Natural killer cell treated with Interleukin-12 subunit alpha and Interleukin-12 subunit beta and Interleukin-15 and Interleukin-18, amount 100 ng/mL, for 72 hours (primary cell): ENCODE measurements around the gene JADE1. TPM values are rescaled to one million over a fixed set of nuclear protein-coding genes. Genes with fewer than 3 reads are reported as not detected.

Experiments
- ATAC-seq, 2 donors: fragments of 150-1000 bp; cut with Tn5 transposase in 1 of 2; sonication (Bioruptor Pico), chemical (Tn5 transposase) in 1 of 2; 2 replicates each; pipeline ENCODE4 v1.10.0; 2021
- DNase-seq: peaks from one replicate; pipeline ENCODE4 v3.0.0; 2022; ENCODE audit warnings: low spot score
- H3K27ac Mint-ChIP-seq, 2 donors: 1 replicate in 1 of 2; 2 replicates in 1 of 2; pipeline ENCODE4 v1.8.0; 2022; ENCODE audit warnings: mixed read lengths in 2 of 2, mild to moderate bottlenecking in 1 of 2, moderate library complexity in 1 of 2
- H3K27me3 Mint-ChIP-seq, 2 donors: 1 replicate in 1 of 2; 2 replicates in 1 of 2; pipeline ENCODE4 v1.8.0; 2022; ENCODE audit warnings: mixed read lengths in 2 of 2
- H3K36me3 Mint-ChIP-seq: one replicate; pipeline ENCODE4 v1.8.0; 2022; ENCODE audit warnings: mixed read lengths
- H3K4me1 Mint-ChIP-seq, 2 donors: 1 replicate in 1 of 2; 2 replicates in 1 of 2; pipeline ENCODE4 v1.8.0; 2022; ENCODE audit warnings: low read depth in 2 of 2, mixed read lengths in 2 of 2, mild to moderate bottlenecking in 1 of 2
- H3K4me3 Mint-ChIP-seq: one replicate; pipeline ENCODE4 v1.8.0; 2022; ENCODE audit warnings: mixed read lengths
- H3K9me3 Mint-ChIP-seq: 2 replicates; pipeline ENCODE4 v1.8.0; 2022; ENCODE audit warnings: mixed read lengths
- total RNA-seq, 2 donors: library from RNA; stranded (reverse); gene quantifications; one replicate each; pipeline ENCODE4 v1.2.3, GENCODE V29; 2022

Gene JADE1
- total RNA-seq, 2 donors from 2014 or later: 21.7 to 33.6 TPM

GRCh38 chr4:128793859-128794672 lies 15.4 kb upstream of the JADE1 start:
- Mint-ChIP-seq H3K4me1 (no peaks in the 10 kb centered on the region), H3K36me3 (no peaks in the 10 kb centered on the region), H3K9me3 (no peaks in the 10 kb centered on the region), H3K27ac (no peak overlapping the region), H3K4me3 (no peak overlapping the region), H3K27me3 (no peaks in the 10 kb centered on the region)
- ATAC-seq: no peak
- DNase-seq: no peak

- ATAC-seq: no peak
- Mint-ChIP-seq H3K27me3 (no peaks in the 10 kb centered on the region), H3K4me1 (no peaks in the 10 kb centered on the region), H3K36me3 (no peaks in the 10 kb centered on the region), H3K9me3 (no peaks in the 10 kb centered on the region), H3K4me3 (no peak overlapping the region), H3K27ac (no peak overlapping the region)
- DNase-seq: no peak
Measured at GRCh38 chr4:128796934-128797333, 12.6 kb upstream of the JADE1 start.

- DNase-seq (no peak), ATAC-seq (no peak)
- H3K27me3 Mint-ChIP-seq: no peaks in the 10 kb centered on the region
- H3K4me3 Mint-ChIP-seq: no peak overlapping the region
- H3K9me3 Mint-ChIP-seq: no peaks in the 10 kb centered on the region
- H3K4me1 Mint-ChIP-seq: peaks cover 0 to 7% of the 10 kb centered on the region in 2 donors
- H3K36me3 Mint-ChIP-seq: no peaks in the 10 kb centered on the region
- no peak overlapping the region for H3K27ac Mint-ChIP-seq
Measured at GRCh38 chr4:128800284-128800683, 9.2 kb upstream of the JADE1 start.

GRCh38 chr4:128800701-128801284 lies 8.7 kb upstream of the JADE1 start:
- Mint-ChIP-seq H3K4me3 (no peak overlapping the region), H3K27me3 (no peaks in the 10 kb centered on the region), H3K9me3 (no peaks in the 10 kb centered on the region), H3K27ac (no peak overlapping the region), H3K36me3 (no peaks in the 10 kb centered on the region), H3K4me1 (peaks cover 0 to 7% of the 10 kb centered on the region in 2 donors)
- DNase-seq (no peak), ATAC-seq (no peak)

GRCh38 chr4:128802680-128803628 lies 6.5 kb upstream of the JADE1 start:
- Mint-ChIP-seq H3K4me3 (no peak overlapping the region), H3K27ac (no peak overlapping the region), H3K27me3 (no peaks in the 10 kb centered on the region), H3K36me3 (no peaks in the 10 kb centered on the region), H3K4me1 (peaks cover 0 to 7% of the 10 kb centered on the region in 2 donors), H3K9me3 (no peaks in the 10 kb centered on the region)
- peak; percentile 28 to 48 for ATAC-seq
- DNase-seq: no peak

- no peak overlapping the region for H3K4me3 Mint-ChIP-seq
- no peak overlapping the region for H3K27ac Mint-ChIP-seq
- H3K4me1 Mint-ChIP-seq: peaks cover 0 to 7% of the 10 kb centered on the region in 2 donors
- ATAC-seq (peak in 1 of 2 donors; percentile 40), DNase-seq (no peak)
- no peaks in the 10 kb centered on the region for H3K9me3 Mint-ChIP-seq
- H3K36me3 Mint-ChIP-seq: no peaks in the 10 kb centered on the region
- H3K27me3 Mint-ChIP-seq: no peaks in the 10 kb centered on the region
Measured at GRCh38 chr4:128803783-128804182, 5.7 kb upstream of the JADE1 start.

GRCh38 chr4:128810331-128810870 lies 901 bp downstream of the JADE1 start:
- no peaks in the 10 kb centered on the region for H3K36me3 Mint-ChIP-seq
- DNase-seq (no peak), ATAC-seq (no peak)
- peaks cover 19 to 22% of the 10 kb centered on the region in 2 donors for H3K4me1 Mint-ChIP-seq
- no peaks in the 10 kb centered on the region for H3K27me3 Mint-ChIP-seq
- H3K27ac Mint-ChIP-seq: peak overlapping the region; percentile 94 to 96
- peak overlapping the region; percentile 100 for H3K4me3 Mint-ChIP-seq
- no peaks in the 10 kb centered on the region for H3K9me3 Mint-ChIP-seq

GRCh38 chr4:128810871-128811570 lies 1.5 kb downstream of the JADE1 start:
- Mint-ChIP-seq H3K27ac (peak overlapping the region; percentile 94 to 96), H3K9me3 (no peaks in the 10 kb centered on the region), H3K36me3 (no peaks in the 10 kb centered on the region), H3K27me3 (no peaks in the 10 kb centered on the region), H3K4me1 (peaks cover 20 to 22% of the 10 kb centered on the region in 2 donors), H3K4me3 (peak overlapping the region; percentile 100)
- ATAC-seq (peak; percentile 53 to 54), DNase-seq (peak; percentile 84)

- Mint-ChIP-seq H3K36me3 (no peaks in the 10 kb centered on the region), H3K9me3 (no peaks in the 10 kb centered on the region), H3K4me1 (peaks cover 26 to 28% of the 10 kb centered on the region in 2 donors), H3K4me3 (peak overlapping the region; percentile 100), H3K27me3 (no peaks in the 10 kb centered on the region), H3K27ac (peak overlapping the region; percentile 68 to 78)
- ATAC-seq (peak; percentile 77 to 84), DNase-seq (peak; percentile 93)
Measured at GRCh38 chr4:128811571-128812441, 2.3 kb downstream of the JADE1 start.

GRCh38 chr4:128812442-128813235 lies 3.1 kb downstream of the JADE1 start:
- ATAC-seq (no peak), DNase-seq (peak; percentile 64)
- no peaks in the 10 kb centered on the region for H3K36me3 Mint-ChIP-seq
- peak overlapping the region; percentile 79 for H3K4me3 Mint-ChIP-seq
- H3K9me3 Mint-ChIP-seq: no peaks in the 10 kb centered on the region
- no peaks in the 10 kb centered on the region for H3K27me3 Mint-ChIP-seq
- peak overlapping the region; percentile 62 to 78 for H3K27ac Mint-ChIP-seq
- H3K4me1 Mint-ChIP-seq: peaks cover 28 to 30% of the 10 kb centered on the region in 2 donors

GRCh38 chr4:128813965-128814364 lies 4.5 kb downstream of the JADE1 start:
- Mint-ChIP-seq H3K4me3 (no peak overlapping the region), H3K36me3 (no peaks in the 10 kb centered on the region), H3K27me3 (no peaks in the 10 kb centered on the region), H3K4me1 (peaks cover 39 to 40% of the 10 kb centered on the region in 2 donors), H3K27ac (no peak overlapping the region), H3K9me3 (no peaks in the 10 kb centered on the region)
- DNase-seq (no peak), ATAC-seq (no peak)

GRCh38 chr4:128818442-128818841 lies 8.9 kb downstream of the JADE1 start:
- ATAC-seq: peak in 1 of 2 donors; percentile 78
- no peaks in the 10 kb centered on the region for H3K9me3 Mint-ChIP-seq
- H3K36me3 Mint-ChIP-seq: no peaks in the 10 kb centered on the region
- no peak overlapping the region for H3K4me3 Mint-ChIP-seq
- H3K27ac Mint-ChIP-seq: peak overlapping the region; percentile 57 to 88
- DNase-seq: no peak
- H3K27me3 Mint-ChIP-seq: no peaks in the 10 kb centered on the region
- peaks cover 41 to 46% of the 10 kb centered on the region in 2 donors for H3K4me1 Mint-ChIP-seq
